Mesenchymal stem cell (in vitro differentiated cells and primary cell): ENCODE measurements around the gene ARSA.

Experiments
- DNase-seq: peaks from one replicate; pipeline ENCODE4 v3.0.0-alpha.2; 2013
- H2AFZ ChIP-seq: one replicate; pipeline ENCODE4 v1.6.1; 2013; ENCODE audit warnings: low read depth, mild to moderate bottlenecking, control low read depth, inconsistent platforms, low read length, moderate library complexity
- H2AK5ac ChIP-seq: 2 replicates; pipeline ENCODE4 v1.6.1; 2013; ENCODE audit warnings: low read length, moderate library complexity, mild to moderate bottlenecking, inconsistent platforms; ENCODE audit not compliant: severe bottlenecking
- H2BK120ac ChIP-seq: one replicate; pipeline ENCODE4 v1.6.1; 2013; ENCODE audit warnings: low read depth, mild to moderate bottlenecking, inconsistent platforms, low read length, moderate library complexity
- H2BK12ac ChIP-seq, 2 experiments: one replicate each; pipeline ENCODE4 v1.6.1; 2013; ENCODE audit warnings: inconsistent platforms in 2 of 2, low read length in 2 of 2, mild to moderate bottlenecking in 2 of 2, moderate library complexity in 2 of 2, control low read depth in 1 of 2
- H2BK15ac ChIP-seq: one replicate; pipeline ENCODE4 v1.6.1; 2013; ENCODE audit warnings: mild to moderate bottlenecking, low read depth, inconsistent platforms; ENCODE audit not compliant: poor library complexity, severe bottlenecking
- H2BK5ac ChIP-seq: 2 replicates; pipeline ENCODE4 v1.6.1; 2013; ENCODE audit warnings: low read depth, mild to moderate bottlenecking, low read length, control low read depth, inconsistent platforms; ENCODE audit not compliant: poor library complexity, severe bottlenecking
- H3K14ac ChIP-seq, 2 experiments: one replicate each; pipeline ENCODE4 v1.6.1; 2013; ENCODE audit warnings: inconsistent platforms in 2 of 2, low read length in 2 of 2, control low read depth in 1 of 2, mild to moderate bottlenecking in 1 of 2, moderate library complexity in 1 of 2
- H3K18ac ChIP-seq, 2 experiments: one replicate each; pipeline ENCODE4 v1.6.1; 2013; ENCODE audit warnings: inconsistent platforms in 2 of 2, low read length in 2 of 2, control low read depth in 1 of 2, low read depth in 1 of 2, mild to moderate bottlenecking in 1 of 2
- H3K23ac ChIP-seq, 2 experiments: one replicate each; pipeline ENCODE4 v1.6.1; 2013; ENCODE audit warnings: inconsistent platforms in 2 of 2, low read length in 2 of 2, mild to moderate bottlenecking in 2 of 2, moderate library complexity in 2 of 2, control low read depth in 1 of 2
- H3K27ac ChIP-seq: 2 replicates; pipeline ENCODE4 v1.5.1; 2013; ENCODE audit warnings: mild to moderate bottlenecking, moderate library complexity, low read length, control low read depth, inconsistent platforms; ENCODE audit not compliant: poor library complexity, severe bottlenecking
- H3K27me3 ChIP-seq, 2 experiments: 2 replicates each; pipeline versions ENCODE4 v1.6.1 to v1.7.0; 2013; ENCODE audit warnings: low read length in 2 of 2, mild to moderate bottlenecking in 2 of 2, moderate library complexity in 2 of 2, control low read depth in 1 of 2, inconsistent platforms in 1 of 2; ENCODE audit not compliant: control insufficient read depth in 1 of 2, insufficient read depth in 1 of 2
- H3K36me3 ChIP-seq, 2 experiments: 2 replicates each; pipeline versions ENCODE4 v1.6.1 to v1.7.0; 2013; ENCODE audit warnings: low read length in 2 of 2, control low read depth in 1 of 2, inconsistent platforms in 1 of 2, low read depth in 1 of 2, mild to moderate bottlenecking in 1 of 2; ENCODE audit not compliant: insufficient read depth in 2 of 2, control insufficient read depth in 1 of 2
- H3K4ac ChIP-seq, 2 experiments: one replicate each; pipeline ENCODE4 v1.6.1; 2013; ENCODE audit warnings: inconsistent platforms in 2 of 2, low read length in 2 of 2, mild to moderate bottlenecking in 2 of 2, moderate library complexity in 2 of 2, control low read depth in 1 of 2, low read depth in 1 of 2
- H3K4me1 ChIP-seq: 2 replicates; pipeline ENCODE4 v1.6.1; 2013; ENCODE audit warnings: low read depth, low read length, control low read depth; ENCODE audit not compliant: control insufficient read depth, insufficient read depth
- H3K4me2 ChIP-seq: 2 replicates; pipeline ENCODE4 v1.6.1; 2013; ENCODE audit warnings: low read length, mild to moderate bottlenecking, inconsistent platforms; ENCODE audit not compliant: poor library complexity, severe bottlenecking
- H3K4me3 ChIP-seq, 2 experiments: 2 replicates each; pipeline versions ENCODE4 v1.5.1 to v1.7.0; 2013; ENCODE audit warnings: low read length in 2 of 2, mild to moderate bottlenecking in 2 of 2, control low read depth in 1 of 2, low read depth in 1 of 2; ENCODE audit not compliant: insufficient read depth in 1 of 2
- H3K79me1 ChIP-seq: replicated peaks from 2 replicates; pipeline ENCODE4 v1.6.1; 2013; ENCODE audit warnings: mild to moderate bottlenecking, control low read depth, low read length, inconsistent platforms; ENCODE audit not compliant: poor library complexity, severe bottlenecking
- H3K9ac ChIP-seq: 2 replicates; pipeline ENCODE4 v1.7.0; 2013; ENCODE audit warnings: mild to moderate bottlenecking, low read length, moderate library complexity
- H3K9me3 ChIP-seq: 2 replicates; pipeline ENCODE4 v1.7.0; 2013; ENCODE audit warnings: mild to moderate bottlenecking, low read length; ENCODE audit not compliant: control insufficient read depth
- H4K8ac ChIP-seq: one replicate; pipeline ENCODE4 v1.6.1; 2013; ENCODE audit warnings: inconsistent platforms, mild to moderate bottlenecking, low read length, moderate library complexity
- H4K91ac ChIP-seq: one replicate; pipeline ENCODE4 v1.6.1; 2013; ENCODE audit warnings: mild to moderate bottlenecking, low read length, inconsistent platforms
- WGBS: methylation state at CpG from one replicate; pipeline ENCODE4 v1.1.7; 2013; ENCODE audit warnings: mixed read lengths; 5-methylcytosine and 5-hydroxymethylcytosine counted together

ARSA gene

DNA sequence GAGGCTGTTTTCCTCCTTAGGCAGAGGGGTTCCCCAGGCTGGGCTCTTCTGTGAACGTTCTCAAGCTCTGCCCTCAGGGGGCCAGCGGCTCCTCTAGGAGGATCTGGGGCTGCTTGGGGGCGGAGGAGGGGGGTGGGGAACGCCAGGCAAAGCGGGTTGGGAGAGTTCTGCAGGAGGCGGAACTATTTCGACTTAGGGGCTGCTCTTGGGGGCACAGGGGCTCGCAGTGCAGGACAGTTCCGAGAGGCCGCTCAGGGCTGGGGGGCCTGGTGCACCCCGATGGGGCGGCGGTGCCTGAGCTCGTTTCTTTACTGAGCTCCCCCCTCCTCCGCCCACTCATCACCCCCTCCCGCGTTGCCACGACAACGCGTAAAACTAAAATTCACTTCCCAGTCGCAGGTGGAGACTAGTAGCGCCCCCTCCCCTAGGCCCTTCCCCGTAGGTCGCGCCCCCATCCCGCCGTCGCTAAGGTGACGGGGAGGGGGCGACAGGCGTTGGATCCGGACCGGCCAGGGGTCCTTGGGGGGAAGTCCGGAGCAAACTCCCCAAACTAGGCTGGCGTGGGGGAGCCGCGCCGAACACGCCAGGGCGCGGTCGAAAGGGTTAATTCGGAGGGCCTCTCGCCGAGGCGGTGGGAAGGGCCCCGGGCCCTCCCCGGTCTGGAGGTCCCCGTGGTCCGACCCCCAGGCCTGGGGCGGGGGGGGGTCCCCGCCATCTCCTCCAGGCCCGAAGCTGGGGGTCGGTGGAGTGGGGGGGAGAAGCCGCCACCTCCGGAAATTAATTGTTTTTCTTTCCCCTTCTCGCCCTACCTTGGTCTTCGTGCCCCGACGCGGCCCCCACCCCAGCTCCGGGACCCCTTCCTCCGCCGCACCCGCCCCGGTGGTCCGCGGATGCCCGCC lies 45.5 kb upstream of the ARSA start:
- no peak overlapping the region for H2AK5ac ChIP-seq
- H2AFZ ChIP-seq: no peak overlapping the region
- no peak overlapping the region for H2BK5ac ChIP-seq
- no peak overlapping the region for H3K27ac ChIP-seq
- H3K36me3 ChIP-seq: peaks cover 0 to 7% of the 10 kb centered on the region in 2 experiments
- H3K79me1 ChIP-seq: no peaks in the 10 kb centered on the region
- no peaks in the 10 kb centered on the region for H3K9me3 ChIP-seq
- no peak overlapping the region for H3K4me3 ChIP-seq
- no peak for DNase-seq
- H4K91ac ChIP-seq: no peak overlapping the region
- no peak overlapping the region for H2BK120ac ChIP-seq
- peaks cover 46 to 61% of the 10 kb centered on the region in 2 experiments for H3K27me3 ChIP-seq
- H3K4ac ChIP-seq: no peak overlapping the region
- H3K14ac ChIP-seq: no peak overlapping the region
- peaks cover 27% of the 10 kb centered on the region for H3K4me1 ChIP-seq
- H2BK12ac ChIP-seq: no peak overlapping the region
- H2BK15ac ChIP-seq: no peak overlapping the region
- no peak overlapping the region for H3K9ac ChIP-seq
- peak overlapping the region; percentile 25 for H3K4me2 ChIP-seq
- H3K23ac ChIP-seq: peak overlapping the region in 1 of 2 experiments; percentile 28
- 9% methylated on average over 37 of the region's 69 CpGs for WGBS
- H4K8ac ChIP-seq: no peak overlapping the region
- no peak overlapping the region for H3K18ac ChIP-seq

DNA sequence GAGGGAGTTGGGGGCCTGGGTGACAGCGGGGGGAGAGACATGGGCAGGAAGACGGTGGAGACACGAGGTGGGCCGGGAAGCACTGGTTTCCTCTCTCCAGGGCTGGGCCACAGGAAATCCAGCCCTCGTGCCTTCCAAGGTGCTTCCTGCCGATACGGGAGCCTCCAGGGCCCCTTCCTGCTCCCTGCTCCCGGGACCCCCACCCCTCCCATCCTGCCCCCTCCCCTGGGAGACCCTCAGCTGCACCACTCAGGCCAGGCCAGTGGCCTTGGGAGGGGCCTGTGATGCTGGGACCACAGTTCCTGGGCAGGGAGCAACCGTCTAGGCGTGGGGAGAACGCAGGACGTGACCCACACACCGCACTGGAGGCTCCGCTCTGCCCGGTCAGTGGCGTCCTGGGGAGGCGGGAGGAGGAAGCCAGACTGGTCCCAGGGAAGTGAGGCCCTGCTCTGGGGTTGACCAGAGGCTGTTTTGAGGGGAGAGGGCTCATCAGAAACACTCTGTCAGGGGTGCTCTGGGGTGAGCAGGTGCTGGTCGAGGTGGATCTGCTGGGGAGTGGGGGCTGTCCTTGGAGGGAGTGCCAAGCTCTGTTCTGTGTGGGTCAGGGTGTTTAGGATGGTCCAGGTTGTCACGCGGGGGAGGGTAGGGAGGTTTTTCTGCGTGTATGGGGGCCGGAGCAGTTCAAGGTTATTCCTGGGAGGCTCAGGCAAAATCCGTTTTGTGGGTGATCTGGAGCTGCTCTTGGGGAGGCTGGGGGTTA lies 44.7 kb upstream of the ARSA start, which contains the start of gene SHANK3:
Gene SHANK3 (plus strand): TSS at position 353 of the 760 bp plus-strand sequence.
- Histone ChIP-seq H2BK15ac (peak within 1 kb of the TSS; percentile 33), H3K4me2 (peak within 1 kb of the TSS; percentile 25), H2AK5ac (no peak within 1 kb of the TSS), H2BK120ac (no peak within 1 kb of the TSS), H3K23ac (peak within 1 kb of the TSS in 1 of 2 experiments; percentile 28), H3K79me1 (no peaks in the 10 kb centered on the region), H2BK12ac (no peak within 1 kb of the TSS), H4K91ac (peak within 1 kb of the TSS; percentile 30), H3K27me3 (peaks cover 46 to 68% of the 10 kb centered on the region in 2 experiments), H4K8ac (no peak within 1 kb of the TSS), H3K14ac (no peak within 1 kb of the TSS), H3K4me1 (peaks cover 27% of the 10 kb centered on the region), H3K18ac (no peak within 1 kb of the TSS), H3K27ac (no peak within 1 kb of the TSS), H3K36me3 (peaks cover 0 to 4% of the 10 kb centered on the region in 2 experiments), H3K4me3 (no peak within 1 kb of the TSS), H2AFZ (no peak within 1 kb of the TSS), H3K4ac (no peak within 1 kb of the TSS), H3K9me3 (no peaks in the 10 kb centered on the region), H3K9ac (no peak within 1 kb of the TSS), H2BK5ac (no peak within 1 kb of the TSS)
- WGBS: 51% methylated on average over 22 of the region's 23 CpGs
- no peak for DNase-seq

DNA sequence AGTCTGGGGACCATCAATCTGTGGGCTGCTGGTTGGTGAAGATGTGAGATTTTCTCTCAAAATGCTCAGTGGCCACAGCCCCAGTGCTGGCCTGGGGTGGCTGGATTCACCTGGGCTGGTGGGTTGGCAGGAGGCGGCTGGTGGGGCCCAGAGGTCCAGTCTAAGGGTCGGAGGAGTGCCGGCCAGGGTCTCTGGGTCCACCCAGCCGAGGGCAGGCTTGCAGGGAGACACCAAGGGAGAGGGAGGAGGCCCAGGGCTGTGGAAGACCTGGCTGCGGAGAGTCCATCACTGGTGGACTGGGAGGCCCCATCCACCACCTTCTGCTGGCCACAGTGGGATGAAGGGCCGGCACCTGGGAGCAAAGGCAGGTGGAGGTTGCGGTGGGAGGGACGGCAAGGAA lies 44.1 kb upstream of the ARSA start:
- WGBS: 88% methylated on average over 8 of the region's 8 CpGs

DNA sequence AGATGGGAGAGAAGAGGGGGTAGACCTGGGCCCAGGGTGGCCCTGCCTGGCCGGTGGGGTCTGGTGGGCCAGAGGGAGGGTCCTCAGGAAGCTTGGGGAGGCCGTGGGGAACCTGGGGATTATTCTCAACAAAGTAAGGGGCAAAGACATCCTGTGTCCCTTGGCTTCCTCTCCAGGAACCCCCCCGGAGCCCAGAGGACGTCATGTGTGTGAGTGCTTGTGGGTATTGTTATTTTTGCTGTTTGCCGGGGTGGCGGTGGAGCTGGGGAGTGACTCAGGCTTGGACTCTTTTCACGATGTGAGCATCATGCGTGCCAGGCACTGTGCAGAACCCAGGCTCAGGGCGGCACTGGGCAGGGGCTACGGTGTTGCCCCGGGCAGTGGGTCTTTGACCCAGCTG lies 43.7 kb upstream of the ARSA start:
- Histone ChIP-seq H2AFZ (no peak overlapping the region), H3K23ac (no peak overlapping the region), H3K9me3 (no peaks in the 10 kb centered on the region), H2BK5ac (no peak overlapping the region), H2BK12ac (no peak overlapping the region), H3K27me3 (peaks cover 43 to 72% of the 10 kb centered on the region in 2 experiments), H3K4me1 (peaks cover 27% of the 10 kb centered on the region), H3K79me1 (no peaks in the 10 kb centered on the region), H2BK120ac (no peak overlapping the region), H2AK5ac (no peak overlapping the region), H2BK15ac (peak overlapping the region; percentile 9), H3K18ac (no peak overlapping the region), H4K8ac (no peak overlapping the region), H3K4ac (no peak overlapping the region), H3K9ac (no peak overlapping the region), H3K4me2 (no peak overlapping the region), H3K14ac (no peak overlapping the region), H3K4me3 (no peak overlapping the region), H3K36me3 (peaks cover 0 to 4% of the 10 kb centered on the region in 2 experiments), H4K91ac (no peak overlapping the region), H3K27ac (no peak overlapping the region)
- no peak for DNase-seq
- WGBS: 88% methylated on average over 11 of the region's 11 CpGs

More for the DNA sequence above, 44.1 kb upstream of the ARSA start:
- no peak overlapping the region for H2BK5ac ChIP-seq
- H3K4ac ChIP-seq: no peak overlapping the region
- no peak overlapping the region for H2BK12ac ChIP-seq
- H3K27ac ChIP-seq: no peak overlapping the region
- H3K4me3 ChIP-seq: no peak overlapping the region
- DNase-seq: no peak
- H3K4me2 ChIP-seq: no peak overlapping the region
- no peak overlapping the region for H4K91ac ChIP-seq
- H3K79me1 ChIP-seq: no peaks in the 10 kb centered on the region
- H4K8ac ChIP-seq: no peak overlapping the region
- no peak overlapping the region for H3K18ac ChIP-seq
- H2AK5ac ChIP-seq: no peak overlapping the region
- H3K27me3 ChIP-seq: peaks cover 46 to 72% of the 10 kb centered on the region in 2 experiments
- H2AFZ ChIP-seq: no peak overlapping the region
- no peak overlapping the region for H3K14ac ChIP-seq
- no peak overlapping the region for H3K23ac ChIP-seq
- H2BK120ac ChIP-seq: no peak overlapping the region
- no peak overlapping the region for H3K9ac ChIP-seq
- H2BK15ac ChIP-seq: no peak overlapping the region
- H3K4me1 ChIP-seq: peaks cover 27% of the 10 kb centered on the region
- peaks cover 0 to 4% of the 10 kb centered on the region in 2 experiments for H3K36me3 ChIP-seq
- no peaks in the 10 kb centered on the region for H3K9me3 ChIP-seq
